HG03280 (cell line): ENCODE results near the gene ALG9.

ENCODE experiments used
- ATAC-seq: cut with Tn5 transposase; IDR thresholded peaks from one replicate; pipeline ENCODE4 v1.9.1; 2021; ENCODE audit warnings: mild to moderate bottlenecking, moderate library complexity; ENCODE audit not compliant: unreplicated experiment

ALG9 gene

GRCh38 chr11:111837366-111837891 lies 34.0 kb downstream of the ALG9 start:
- no peak for ATAC-seq

GRCh38 chr11:111836721-111837120 lies 34.7 kb downstream of the ALG9 start:
- peak; percentile 68 for ATAC-seq

GRCh38 chr11:111836162-111836561 lies 35.2 kb downstream of the ALG9 start:
- no peak for ATAC-seq

- no peak for ATAC-seq
These were observed 35.7 kb downstream of the ALG9 start for GRCh38 chr11:111835665-111836064.

- no peak for ATAC-seq
These were observed 36.8 kb downstream of the ALG9 start for GRCh38 chr11:111834432-111835163.

GRCh38 chr11:111833524-111833923 lies 37.9 kb downstream of the ALG9 start:
- ATAC-seq: no peak

- no peak for ATAC-seq
These were observed 42.0 kb downstream of the ALG9 start for GRCh38 chr11:111829185-111829968.

GRCh38 chr11:111826322-111826950 lies 44.9 kb downstream of the ALG9 start:
- no peak for ATAC-seq

- no peak for ATAC-seq
These were observed 47.8 kb downstream of the ALG9 start for GRCh38 chr11:111823629-111824028.

GRCh38 chr11:111823131-111823530 lies 48.2 kb downstream of the ALG9 start:
- no peak for ATAC-seq

GRCh38 chr11:111819829-111820237 lies 51.5 kb downstream of the ALG9 start:
- ATAC-seq: no peak

- ATAC-seq: no peak
These were observed 52.1 kb downstream of the ALG9 start for GRCh38 chr11:111819161-111819828.

- no peak for ATAC-seq
These were observed 55.9 kb downstream of the ALG9 start for GRCh38 chr11:111815489-111815888.

GRCh38 chr11:111814557-111815320 lies 56.6 kb downstream of the ALG9 start:
- no peak for ATAC-seq

- no peak for ATAC-seq
These were observed 57.3 kb downstream of the ALG9 start for GRCh38 chr11:111814106-111814505.

GRCh38 chr11:111812211-111812610 lies 59.2 kb downstream of the ALG9 start:
- no peak for ATAC-seq

- no peak for ATAC-seq
These were observed 59.9 kb downstream of the ALG9 start for GRCh38 chr11:111811445-111811844.

- ATAC-seq: no peak
These were observed 62.5 kb downstream of the ALG9 start for GRCh38 chr11:111808834-111809233.

GRCh38 chr11:111808063-111808588 lies 63.3 kb downstream of the ALG9 start:
- no peak for ATAC-seq

GRCh38 chr11:111807076-111807475 lies 64.3 kb downstream of the ALG9 start:
- no peak for ATAC-seq
